Lung microvascular endothelial cell (primary cell): Measurements from ENCODE around the gene TMEM107. TPM values are rescaled to one million over a fixed set of nuclear protein-coding genes. Genes with fewer than 3 reads are reported as not detected.

ENCODE experiments used
- DNase-seq, 2 donors: peaks; one replicate each; pipeline versions ENCODE4 v3.0.0 to v3.0.0-alpha.2; 2010; ENCODE audit warnings: low read depth in 2 of 2
- total RNA-seq: library from RNA; depleted of rRNA; stranded (reverse); fragments of >200 nt; gene quantifications from 2 replicates; pipeline ENCODE4 v1.2.1, GENCODE V29; 2014

Gene TMEM107
- total RNA-seq, 1 donor from 2014 or later = 21.2 TPM

- DNase-seq = no peak
Measured at GRCh38 chr17:8162997-8163977, 12.9 kb downstream of the TMEM107 start.

- peak; percentile 72 to 82 for DNase-seq
Measured at GRCh38 chr17:8162233-8162996, 13.8 kb downstream of the TMEM107 start, which contains the start of gene VAMP2. Gene VAMP2, minus strand, starts transcription at chr17:8162948. Its CDS starts 69 bp downstream, at chr17:8162879.

GRCh38 chr17:8161289-8162232, 14.6 kb downstream of the TMEM107 start:
- no peak for DNase-seq

- no peak for DNase-seq
Measured at GRCh38 chr17:8160741-8161221, 15.4 kb downstream of the TMEM107 start.

- no peak for DNase-seq
Measured at GRCh38 chr17:8160224-8160577, 16.0 kb downstream of the TMEM107 start.

GRCh38 chr17:8159459-8160223, 16.5 kb downstream of the TMEM107 start:
- no peak for DNase-seq

- DNase-seq = no peak
Measured at GRCh38 chr17:8159032-8159400, 17.2 kb downstream of the TMEM107 start.

- DNase-seq = peak; percentile 91 to 92
Measured at GRCh38 chr17:8158267-8159031, 17.7 kb downstream of the TMEM107 start.

- peak; percentile 100 for DNase-seq
Measured at GRCh38 chr17:8156246-8156992, 19.8 kb downstream of the TMEM107 start.

- DNase-seq = no peak
Measured at GRCh38 chr17:8155996-8156245, 20.3 kb downstream of the TMEM107 start.

GRCh38 chr17:8155231-8155995, 20.8 kb downstream of the TMEM107 start:
- DNase-seq = peak in 1 of 2 donors; percentile 32

- DNase-seq = no peak
Measured at GRCh38 chr17:8154608-8155155, 21.5 kb downstream of the TMEM107 start.

GRCh38 chr17:8153957-8154607, 22.1 kb downstream of the TMEM107 start:
- DNase-seq = peak; percentile 95 to 99

- DNase-seq = peak; percentile 96 to 97
Measured at GRCh38 chr17:8153525-8153956, 22.6 kb downstream of the TMEM107 start.

- no peak for DNase-seq
Measured at GRCh38 chr17:8153031-8153451, 23.1 kb downstream of the TMEM107 start.

GRCh38 chr17:8152112-8152775, 23.9 kb downstream of the TMEM107 start, which contains the start of gene PER1:
Gene PER1, minus strand, starts transcription at chr17:8152404. Its CDS starts 1,698 bp downstream, at chr17:8150706.
- DNase-seq = peak; percentile 95

- DNase-seq = peak; percentile 70 to 82
Measured at GRCh38 chr17:8151641-8152111, 24.5 kb downstream of the TMEM107 start.
